A204.1 (cell line): ENCODE data around the gene P2RY1.

Experiments used
- FAIRE-seq: peaks from 2 replicates; lab custom pipeline; 2012; peaks lifted over from hg19 to GRCh38; lab: Jason Lieb, UNC

The P2RY1 gene

GRCh38 chr3:152834776-152835600, at the start of gene P2RY1:
Gene P2RY1, plus strand, starts transcription at chr3:152835131. Its CDS starts 652 bp downstream, at chr3:152835783.
- no peak for FAIRE-seq

- no peak for FAIRE-seq
These were observed 47.8 kb upstream of the P2RY1 start for GRCh38 chr3:152786977-152787681.

GRCh38 chr3:152790651-152791387, 44.1 kb upstream of the P2RY1 start:
- FAIRE-seq: no peak

- FAIRE-seq: no peak
These were observed 41.0 kb upstream of the P2RY1 start for GRCh38 chr3:152793969-152794368.

GRCh38 chr3:152797751-152798432, 37.0 kb upstream of the P2RY1 start:
- no peak for FAIRE-seq

- no peak for FAIRE-seq
These were observed 22.8 kb upstream of the P2RY1 start for GRCh38 chr3:152811974-152812760.

- FAIRE-seq: no peak
These were observed 17.5 kb upstream of the P2RY1 start for GRCh38 chr3:152817400-152817799.

GRCh38 chr3:152818027-152818426, 16.9 kb upstream of the P2RY1 start:
- FAIRE-seq: no peak

- no peak for FAIRE-seq
These were observed 11.8 kb upstream of the P2RY1 start for GRCh38 chr3:152823173-152823572.

GRCh38 chr3:152823781-152824180, 11.2 kb upstream of the P2RY1 start:
- no peak for FAIRE-seq

GRCh38 chr3:152825566-152825965, 9.4 kb upstream of the P2RY1 start:
- FAIRE-seq: no peak

- FAIRE-seq: no peak
These were observed 8.5 kb upstream of the P2RY1 start for GRCh38 chr3:152826476-152826875.

- FAIRE-seq: no peak
These were observed 7.6 kb upstream of the P2RY1 start for GRCh38 chr3:152827313-152827712.

GRCh38 chr3:152828075-152828840, 6.7 kb upstream of the P2RY1 start:
- no peak for FAIRE-seq

GRCh38 chr3:152830245-152830644, 4.7 kb upstream of the P2RY1 start:
- FAIRE-seq: no peak

GRCh38 chr3:152832046-152832445, 2.9 kb upstream of the P2RY1 start:
- no peak for FAIRE-seq

- no peak for FAIRE-seq
These were observed 1.8 kb upstream of the P2RY1 start for GRCh38 chr3:152833089-152833488.

- FAIRE-seq: no peak
These were observed 648 bp upstream of the P2RY1 start for GRCh38 chr3:152834191-152834775.

- no peak for FAIRE-seq
These were observed 721 bp downstream of the P2RY1 start for GRCh38 chr3:152835601-152836102.

- no peak for FAIRE-seq
These were observed 1.3 kb downstream of the P2RY1 start for GRCh38 chr3:152836269-152836668.
